Activated T-cell treated with anti-CD3 and anti-CD28 coated beads, Interleukin-2, amount 50 U/mL, for 48 hours (primary cell): ENCODE results near the gene PRKAR1B.

Experiments used
- DNase-seq, 2 experiments: peaks; one replicate each; pipeline ENCODE4 v3.0.0-alpha.2; 2020

The PRKAR1B gene

GRCh38 chr7:585229-585711 lies 141.8 kb downstream of the PRKAR1B start:
- peak; percentile 76 to 79 for DNase-seq

DNA sequence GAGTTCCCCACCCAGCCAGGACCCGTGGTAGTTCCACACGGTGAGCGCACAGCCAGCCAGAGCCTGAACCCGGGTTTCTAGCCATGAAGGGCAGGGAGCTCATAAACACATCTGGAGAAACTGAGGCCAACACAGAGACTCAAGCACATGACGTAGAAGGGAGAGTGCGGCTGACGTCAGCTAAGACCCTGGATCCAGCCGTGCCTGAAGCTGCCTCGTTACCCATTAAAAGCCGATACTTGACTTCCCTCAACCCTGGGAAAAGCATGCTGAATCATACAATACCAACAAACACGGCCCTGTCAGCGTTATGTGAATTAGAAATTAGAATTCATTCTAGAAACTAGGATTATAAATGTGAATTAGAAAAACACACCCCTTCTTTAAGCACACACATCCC lies 142.3 kb downstream of the PRKAR1B start:
- DNase-seq = peak in 1 of 2 experiments; percentile 29

DNA sequence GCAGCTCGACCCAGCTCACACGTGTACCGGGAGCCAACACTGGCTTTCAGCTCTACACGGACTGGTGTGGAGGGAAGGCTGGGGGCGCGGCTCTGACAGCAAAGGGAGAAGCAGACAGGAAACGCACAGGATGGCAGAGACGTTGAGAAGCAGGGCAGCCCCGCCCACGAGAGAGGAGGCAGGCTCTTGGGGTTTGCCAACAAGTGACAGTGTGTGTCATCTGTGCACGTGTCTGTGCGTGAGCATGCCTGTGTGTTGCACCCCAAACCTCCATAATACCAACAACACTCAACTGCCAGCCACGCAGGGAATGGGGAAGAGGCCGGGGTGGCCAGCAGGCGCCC lies 143.0 kb downstream of the PRKAR1B start:
- peak; percentile 90 to 91 for DNase-seq

- DNase-seq = no peak
Measured at GRCh38 chr7:583410-584121, 143.5 kb downstream of the PRKAR1B start.

DNA sequence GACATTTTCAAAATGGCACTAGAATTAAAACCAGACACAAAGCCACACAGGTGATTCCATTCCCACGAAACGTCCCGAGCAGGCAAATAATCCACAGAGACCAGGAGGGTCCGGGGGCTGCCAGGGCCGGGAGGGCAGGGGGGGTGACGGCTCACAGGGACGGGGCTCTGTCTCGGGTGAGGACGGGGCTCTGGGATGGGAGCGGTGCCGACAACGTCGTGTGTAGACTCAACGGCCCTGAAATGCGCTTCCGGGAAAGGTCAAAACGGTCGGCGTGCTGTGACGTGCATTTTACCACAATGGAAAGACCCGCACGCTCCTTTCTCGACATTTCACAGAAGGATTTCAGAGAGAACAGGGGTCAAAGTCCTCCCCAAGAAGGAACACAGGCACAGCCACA lies 144.2 kb downstream of the PRKAR1B start:
- no peak for DNase-seq

- no peak for DNase-seq
Measured at GRCh38 chr7:582081-582835, 144.8 kb downstream of the PRKAR1B start.

GRCh38 chr7:578386-578785 lies 148.7 kb downstream of the PRKAR1B start:
- no peak for DNase-seq

DNA sequence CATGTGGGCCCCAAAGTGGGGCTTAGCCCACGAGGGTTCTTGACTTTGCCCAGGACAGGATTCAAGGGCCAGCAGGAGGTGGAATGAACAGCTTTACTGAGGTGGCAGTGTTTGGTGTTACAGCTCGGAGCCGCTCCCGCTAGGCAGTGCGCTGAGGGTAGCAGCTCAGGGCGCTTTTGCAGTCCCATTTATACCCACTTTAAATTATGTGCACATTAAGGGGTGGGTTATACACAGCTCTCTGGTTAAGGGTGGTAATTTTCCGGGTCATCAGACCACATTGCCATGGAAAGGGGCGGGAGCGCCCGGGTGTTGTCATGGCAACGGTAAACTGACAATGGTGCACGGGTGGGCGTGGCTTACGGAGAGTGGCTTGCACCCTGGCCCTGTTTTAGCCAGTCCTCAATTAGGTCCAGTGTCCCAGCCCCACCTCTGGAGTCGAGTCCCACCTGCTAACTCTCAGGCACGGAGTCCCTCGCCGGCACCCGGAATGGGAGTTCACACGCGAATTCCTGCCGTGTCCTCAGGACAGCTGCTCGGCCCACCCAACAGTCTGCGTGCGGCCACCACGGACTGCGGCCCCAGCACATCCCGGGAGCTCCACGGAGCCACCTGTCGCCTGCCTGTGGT lies 149.2 kb downstream of the PRKAR1B start:
- no peak for DNase-seq

- DNase-seq = no peak
Measured at GRCh38 chr7:577278-577665, 149.8 kb downstream of the PRKAR1B start.

DNA sequence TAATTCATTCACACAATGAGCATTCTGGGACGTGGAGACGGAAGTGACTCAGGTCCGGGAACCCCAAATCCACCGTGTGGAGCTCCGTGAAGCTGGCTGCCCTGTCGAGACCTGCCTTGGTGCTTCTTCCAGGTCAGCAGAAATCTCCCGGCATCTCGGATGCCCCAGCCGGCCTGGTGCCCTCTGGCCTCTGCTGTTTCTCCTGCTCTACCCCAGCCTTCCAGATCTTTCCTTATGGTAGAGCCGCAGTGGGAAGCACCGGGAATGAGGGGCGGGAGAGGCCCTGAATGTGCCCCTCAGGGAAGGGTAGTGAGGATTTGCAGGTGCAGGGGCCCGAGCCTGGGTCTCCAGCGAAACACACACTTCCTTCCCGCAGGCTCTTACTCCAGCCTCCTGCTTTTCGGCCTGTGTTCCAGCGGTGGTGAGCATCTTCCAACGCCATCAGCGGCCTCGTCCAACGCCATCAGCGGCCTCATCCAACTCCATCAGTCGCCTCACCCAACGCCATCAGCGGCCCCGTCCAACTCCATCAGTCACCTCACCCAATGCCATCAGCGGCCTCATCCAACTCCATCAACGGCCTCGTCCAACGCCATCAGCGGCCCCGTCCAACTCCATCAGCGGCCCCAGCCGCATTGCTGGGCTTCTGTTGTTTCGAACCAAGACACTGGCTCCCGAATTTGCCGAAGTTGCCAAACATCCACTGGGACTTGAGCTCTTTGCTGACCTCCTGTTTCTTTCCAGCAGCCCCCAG lies 150.4 kb downstream of the PRKAR1B start:
- no peak for DNase-seq

DNA sequence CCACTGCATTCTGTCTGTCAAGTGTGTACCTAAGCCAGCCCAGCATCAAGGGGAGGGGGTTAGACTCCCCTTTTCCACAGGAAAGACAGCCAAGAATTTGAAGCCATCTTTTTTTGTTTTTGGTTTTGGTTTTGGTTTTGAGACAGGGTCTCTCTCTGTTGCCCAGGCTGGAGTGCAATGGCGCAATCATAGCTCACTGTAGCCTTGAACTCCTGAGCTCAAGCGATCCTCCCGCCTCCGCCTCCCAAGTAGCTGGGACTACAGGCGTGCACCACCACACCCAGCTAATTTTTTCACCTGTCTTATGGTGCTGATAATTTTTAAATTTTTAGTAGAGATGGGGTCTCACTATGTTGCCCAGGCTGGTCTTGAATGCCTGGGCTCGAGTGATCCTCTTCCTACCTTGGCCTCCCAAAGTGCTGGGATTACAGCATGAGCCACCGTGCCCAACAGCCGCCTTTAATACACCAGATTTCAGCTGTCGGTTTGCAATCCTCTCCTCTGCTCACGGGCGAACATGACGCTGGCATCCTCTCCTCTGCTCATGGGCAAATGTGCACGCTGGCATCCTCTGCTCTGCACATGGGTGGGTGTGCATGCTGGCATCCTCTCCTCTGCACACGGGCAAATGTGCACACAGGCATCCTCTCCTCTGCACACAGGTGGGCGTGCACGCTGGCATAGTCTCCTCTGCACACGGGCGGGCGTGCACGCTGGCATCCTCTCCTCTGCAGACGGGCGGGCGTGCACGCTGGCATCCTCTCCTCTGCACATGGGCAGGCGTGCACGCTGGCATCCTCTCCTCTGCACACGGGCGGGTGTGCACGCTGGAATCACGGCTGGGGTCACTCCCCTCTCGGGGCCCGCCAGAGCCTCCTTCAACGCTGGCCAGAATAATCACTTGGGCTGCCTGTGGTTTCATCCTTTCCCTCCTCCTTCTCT lies 151.4 kb downstream of the PRKAR1B start:
- no peak for DNase-seq

- DNase-seq = no peak
Measured at GRCh38 chr7:574661-575395, 152.3 kb downstream of the PRKAR1B start.

GRCh38 chr7:573933-574381 lies 153.1 kb downstream of the PRKAR1B start:
- no peak for DNase-seq

- DNase-seq = no peak
Measured at GRCh38 chr7:573269-573932, 153.7 kb downstream of the PRKAR1B start.

- no peak for DNase-seq
Measured at GRCh38 chr7:572416-573268, 154.4 kb downstream of the PRKAR1B start.

- DNase-seq = no peak
Measured at GRCh38 chr7:571718-572415, 155.2 kb downstream of the PRKAR1B start.

- DNase-seq = no peak
Measured at GRCh38 chr7:571096-571717, 155.9 kb downstream of the PRKAR1B start.

DNA sequence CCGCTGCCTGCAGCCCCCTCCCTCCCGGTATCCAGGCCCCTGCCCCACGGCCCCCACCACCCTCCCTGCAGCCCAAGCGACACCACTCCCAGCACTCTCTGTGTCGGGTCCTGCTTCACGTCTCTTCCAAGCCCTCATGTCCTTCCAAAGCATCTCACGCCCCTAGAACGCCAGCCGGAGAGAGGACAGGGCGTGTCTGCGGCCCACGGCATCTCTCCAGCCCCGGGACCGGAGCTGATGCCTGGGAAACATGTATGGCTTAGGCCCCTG lies 156.3 kb downstream of the PRKAR1B start:
- no peak for DNase-seq
